Measurements from ENCODE around the gene NTN3. TPM values are rescaled to one million over a fixed set of nuclear protein-coding genes. Genes with fewer than 3 reads are reported as not detected.

Gene NTN3
- total and polyA plus RNA-seq, 2 experiments from 2014 or later: 2.4 to 4.8 TPM

DNA sequence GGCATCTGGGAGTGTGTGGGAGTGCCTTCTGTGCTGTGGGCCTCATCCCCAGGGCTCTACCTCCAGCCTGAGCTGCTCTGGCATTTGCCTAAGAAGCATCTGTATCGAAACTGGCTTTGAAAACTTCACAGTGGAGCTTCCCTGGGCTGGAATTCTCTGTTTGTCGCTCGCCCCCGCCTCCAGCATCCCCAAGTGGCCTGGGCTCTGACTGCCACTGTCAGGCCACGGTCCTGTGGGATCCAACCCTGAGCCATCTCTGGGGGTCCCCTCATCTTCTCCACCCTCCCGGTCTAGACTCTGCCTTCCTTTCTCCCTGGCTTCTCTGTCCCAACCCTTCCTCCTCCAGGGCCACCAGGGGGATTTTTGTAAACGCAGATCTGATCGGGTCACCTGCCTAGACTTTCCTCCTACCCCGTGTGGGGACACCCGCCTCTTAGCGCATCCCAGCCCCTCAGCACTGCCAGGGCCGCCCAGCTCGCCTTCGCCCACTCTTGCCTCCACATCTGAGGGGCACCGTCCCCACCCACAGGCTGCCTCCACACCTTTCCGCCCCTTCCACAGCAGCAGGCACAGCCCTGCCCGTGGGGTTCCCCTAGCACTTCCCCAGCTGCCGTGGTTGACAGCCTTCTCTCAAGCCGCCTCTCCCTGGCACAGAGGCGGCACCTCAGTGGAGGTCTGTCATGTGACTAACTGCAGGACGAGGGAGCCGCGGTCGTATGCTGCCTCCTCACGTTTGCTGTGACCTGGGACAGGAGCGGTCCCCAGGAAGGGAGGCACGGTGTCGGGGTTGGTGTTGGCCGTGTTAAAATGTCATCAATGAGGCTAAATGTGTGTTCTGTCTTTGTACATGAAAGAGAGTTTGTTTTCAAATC, 15.8 kb downstream of the NTN3 start:
- TF ChIP-seq EZH2 (IDR thresholded peaks at IDR 0.05; ENCODE audit: borderline replicate concordance) (no peak), EZH2phosphoT487 (IDR thresholded peaks at IDR 0.05; ENCODE audit: low read depth, severe bottlenecking, unreplicated experiment) (no peak)
- TF ChIP-seq, protein P1, sequence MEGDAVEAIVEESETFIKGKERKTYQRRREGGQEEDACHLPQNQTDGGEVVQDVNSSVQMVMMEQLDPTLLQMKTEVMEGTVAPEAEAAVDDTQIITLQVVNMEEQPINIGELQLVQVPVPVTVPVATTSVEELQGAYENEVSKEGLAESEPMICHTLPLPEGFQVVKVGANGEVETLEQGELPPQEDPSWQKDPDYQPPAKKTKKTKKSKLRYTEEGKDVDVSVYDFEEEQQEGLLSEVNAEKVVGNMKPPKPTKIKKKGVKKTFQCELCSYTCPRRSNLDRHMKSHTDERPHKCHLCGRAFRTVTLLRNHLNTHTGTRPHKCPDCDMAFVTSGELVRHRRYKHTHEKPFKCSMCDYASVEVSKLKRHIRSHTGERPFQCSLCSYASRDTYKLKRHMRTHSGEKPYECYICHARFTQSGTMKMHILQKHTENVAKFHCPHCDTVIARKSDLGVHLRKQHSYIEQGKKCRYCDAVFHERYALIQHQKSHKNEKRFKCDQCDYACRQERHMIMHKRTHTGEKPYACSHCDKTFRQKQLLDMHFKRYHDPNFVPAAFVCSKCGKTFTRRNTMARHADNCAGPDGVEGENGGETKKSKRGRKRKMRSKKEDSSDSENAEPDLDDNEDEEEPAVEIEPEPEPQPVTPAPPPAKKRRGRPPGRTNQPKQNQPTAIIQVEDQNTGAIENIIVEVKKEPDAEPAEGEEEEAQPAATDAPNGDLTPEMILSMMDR (IDR thresholded peaks at IDR 0.05; ENCODE audit: poor library complexity): peak; percentile 5
- no peaks in the 10 kb centered on the region for H3K9me3 ChIP-seq (ENCODE audit: low read depth)
- WGBS (ENCODE audit: low lambda C conversion rate, missing lambda C conversion rate): 83% methylated on average over 29 of the region's 29 CpGs
- H3K79me2 ChIP-seq: peaks cover 76% of the 10 kb centered on the region
- no peak overlapping the region for H3K4me3 ChIP-seq
- H3K27ac ChIP-seq: no peak overlapping the region
- H3K27me3 ChIP-seq: no peaks in the 10 kb centered on the region
- peaks cover 19% of the 10 kb centered on the region for H3K4me1 ChIP-seq (ENCODE audit: insufficient read depth)
- peaks cover 10% of the 10 kb centered on the region for H4K20me1 ChIP-seq (ENCODE audit: insufficient read depth, poor library complexity, severe bottlenecking)
- H3K9me2 ChIP-seq (replicated peaks; ENCODE audit: insufficient read depth): no peaks in the 10 kb centered on the region
- no peak overlapping the region for H3K4me2 ChIP-seq
- DNase-seq (ENCODE audit: low spot score): no peak
- no peaks in the 10 kb centered on the region for H3K36me3 ChIP-seq (replicated peaks; ENCODE audit: insufficient read depth, low read depth)
- no peak overlapping the region for H2AFZ ChIP-seq

GRCh38 chr16:2487517-2487842, 16.4 kb downstream of the NTN3 start:
- no peak for DNase-seq (ENCODE audit: low spot score)
- no peak overlapping the region for H3K4me2 ChIP-seq
- H3K27ac ChIP-seq: no peak overlapping the region
- H3K27me3 ChIP-seq: no peaks in the 10 kb centered on the region
- no peak overlapping the region for H3K4me3 ChIP-seq
- 76% methylated on average over 8 of the region's 8 CpGs for WGBS (ENCODE audit: low lambda C conversion rate, missing lambda C conversion rate)
- peaks cover 10% of the 10 kb centered on the region for H4K20me1 ChIP-seq (ENCODE audit: insufficient read depth, poor library complexity, severe bottlenecking)
- TF ChIP-seq, protein P1 (IDR thresholded peaks at IDR 0.05; ENCODE audit: poor library complexity): no peak
- TF ChIP-seq EZH2phosphoT487 (IDR thresholded peaks at IDR 0.05; ENCODE audit: low read depth, severe bottlenecking, unreplicated experiment) (no peak), EZH2 (IDR thresholded peaks at IDR 0.05; ENCODE audit: borderline replicate concordance) (no peak)
- peaks cover 72% of the 10 kb centered on the region for H3K79me2 ChIP-seq
- H3K9me3 ChIP-seq (ENCODE audit: low read depth): no peaks in the 10 kb centered on the region
- H3K36me3 ChIP-seq (replicated peaks; ENCODE audit: insufficient read depth, low read depth): no peaks in the 10 kb centered on the region
- H2AFZ ChIP-seq: no peak overlapping the region
- peaks cover 19% of the 10 kb centered on the region for H3K4me1 ChIP-seq (ENCODE audit: insufficient read depth)
- no peaks in the 10 kb centered on the region for H3K9me2 ChIP-seq (replicated peaks; ENCODE audit: insufficient read depth)

GRCh38 chr16:2487903-2488531, 16.9 kb downstream of the NTN3 start:
- Histone ChIP-seq H3K9me3 (ENCODE audit: low read depth) (no peaks in the 10 kb centered on the region), H4K20me1 (ENCODE audit: insufficient read depth, poor library complexity, severe bottlenecking) (peaks cover 10% of the 10 kb centered on the region), H2AFZ (no peak overlapping the region), H3K27me3 (no peaks in the 10 kb centered on the region), H3K27ac (no peak overlapping the region), H3K4me2 (no peak overlapping the region), H3K4me3 (no peak overlapping the region), H3K36me3 (replicated peaks; ENCODE audit: insufficient read depth, low read depth) (no peaks in the 10 kb centered on the region), H3K9me2 (replicated peaks; ENCODE audit: insufficient read depth) (no peaks in the 10 kb centered on the region), H3K79me2 (peaks cover 66% of the 10 kb centered on the region), H3K4me1 (ENCODE audit: insufficient read depth) (peaks cover 14% of the 10 kb centered on the region)
- TF ChIP-seq, protein P1 (IDR thresholded peaks at IDR 0.05; ENCODE audit: poor library complexity): no peak
- WGBS (ENCODE audit: low lambda C conversion rate, missing lambda C conversion rate): 80% methylated on average over 14 of the region's 15 CpGs
- no peak for DNase-seq (ENCODE audit: low spot score)

Data from hepatocyte (in vitro differentiated cells).